Measurements from ENCODE around the gene TIPARP. TPM values are rescaled to one million over a fixed set of nuclear protein-coding genes. Genes with fewer than 3 reads are reported as not detected.

Gene TIPARP
- polyA plus RNA-seq, 1 of the 3 experiments (the other 2 are of a cell fraction), result 6.2 TPM

GRCh38 chr3:156720826-156721225 is 46.4 kb downstream of the TIPARP start (continued):
- no peak for TF ChIP-seq EP300 (IDR thresholded peaks at IDR 0.05; ENCODE audit: borderline replicate concordance in 1 of 2, low read depth in 1 of 2, low read length in 1 of 2)
- TF ChIP-seq RFX5 (IDR thresholded peaks at IDR 0.05; ENCODE audit: low read length), result no peak
- no peak for TF ChIP-seq TEAD4 (IDR thresholded peaks at IDR 0.05; ENCODE audit: borderline replicate concordance, insufficient read depth)

- no peaks in the 10 kb centered on the region for H4K20me1 ChIP-seq (ENCODE audit: insufficient read depth)
- no peak overlapping the region for H3K9ac ChIP-seq
- H3K27ac ChIP-seq (ENCODE audit: low read depth in 2 of 2, low read length in 1 of 2), result no peak overlapping the region
- H3F3A ChIP-seq (replicated peaks; ENCODE audit: insufficient read depth), result no peaks in the 10 kb centered on the region
- no peak overlapping the region for H2AFZ ChIP-seq (ENCODE audit: low read depth)
- no peak for DNase-seq
- H3K79me2 ChIP-seq (ENCODE audit: insufficient read depth), result no peaks in the 10 kb centered on the region
- H3K4me1 ChIP-seq (ENCODE audit: control insufficient read depth in 1 of 2, insufficient read depth in 2 of 2, low read depth in 1 of 2, low read length in 1 of 2), result peaks cover 0 to 4% of the 10 kb centered on the region in 2 experiments; a peak in 1 of 4 replicates
- no peaks in the 10 kb centered on the region for H3K27me3 ChIP-seq (ENCODE audit: insufficient read depth)
- peaks cover 3% of the 10 kb centered on the region; the same call in 1 of the 2 replicates for H3K9me2 ChIP-seq
- ChIA-PET POLR2A (no interaction called here), CTCF (interaction anchor here (0.6 to 0.7 kb wide), 2 partner anchors 10 to 37 kb away, joined by 3 read pairs; no protein-coding TSS in a partner anchor)
- H3K4me3 ChIP-seq (ENCODE audit: low read depth in 2 of 2, low read length in 1 of 2), result no peak overlapping the region
- H3K9me3 ChIP-seq, result no peaks in the 10 kb centered on the region
- H3K36me3 ChIP-seq (replicated peaks in 1 of 2; ENCODE audit: control insufficient read depth in 1 of 2, insufficient read depth in 2 of 2, low read length in 1 of 2), result peaks cover 0 to 6% of the 10 kb centered on the region in 2 experiments
- H3K4me2 ChIP-seq, result no peak overlapping the region
- TF ChIP-seq CHD2 (IDR thresholded peaks at IDR 0.05; ENCODE audit: low read length, partially characterized antibody), result no peak
- TF ChIP-seq EZH2phosphoT487 (IDR thresholded peaks at IDR 0.05; ENCODE audit: borderline replicate concordance, low read depth), result no peak
- no peak for TF ChIP-seq MEF2A (IDR thresholded peaks at IDR 0.05; ENCODE audit: borderline replicate concordance, low read depth)
- TF ChIP-seq RAD21 (IDR thresholded peaks at IDR 0.05; ENCODE audit: low read length), result no peak
- TF ChIP-seq RFX5 (IDR thresholded peaks at IDR 0.05; ENCODE audit: low read length), result no peak
- no peak for TF ChIP-seq RCOR1 (IDR thresholded peaks at IDR 0.05; ENCODE audit: low read length)
- TF ChIP-seq REST (IDR thresholded peaks at IDR 0.05; ENCODE audit: low read depth, low read length), result no peak
- no peak for TF ChIP-seq CTCF (IDR thresholded peaks at IDR 0.05)
- TF ChIP-seq SIN3A (IDR thresholded peaks at IDR 0.05; ENCODE audit: borderline replicate concordance, low read depth, low read length), result no peak
- no peak for TF ChIP-seq SMC3 (IDR thresholded peaks at IDR 0.05; ENCODE audit: low read depth, low read length)
- 96% methylated on average over 2 of the region's 2 CpGs for WGBS (ENCODE audit: low lambda C conversion rate)
Measured at GRCh38 chr3:156721687-156722618, 47.6 kb downstream of the TIPARP start.

Data from SK-N-SH (cell line).